IPS-18a (cell line): ENCODE results near the gene JPT2.
A peak's percentile ranks its signal among the peaks of the same experiment; 100 is the strongest.

Source experiments
- H3K27ac ChIP-seq: one replicate; pipeline ENCODE4 v1.5.1; 2013; ENCODE audit warnings: low read length
- H3K27me3 ChIP-seq: one replicate; pipeline ENCODE4 v1.6.1; 2013; ENCODE audit warnings: mild to moderate bottlenecking, low read length; ENCODE audit not compliant: control insufficient read depth, insufficient read depth
- H3K36me3 ChIP-seq: one replicate; pipeline ENCODE4 v1.6.1; 2013; ENCODE audit warnings: low read depth, low read length; ENCODE audit not compliant: control insufficient read depth
- H3K4me1 ChIP-seq: one replicate; pipeline ENCODE4 v1.6.1; 2013; ENCODE audit warnings: low read depth, low read length; ENCODE audit not compliant: control insufficient read depth
- H3K4me3 ChIP-seq: one replicate; pipeline ENCODE4 v1.5.1; 2013; ENCODE audit warnings: low read length
- H3K9ac ChIP-seq: one replicate; pipeline ENCODE4 v1.6.1; 2013; ENCODE audit warnings: mild to moderate bottlenecking, low read length, moderate library complexity
- H3K9me3 ChIP-seq: one replicate; pipeline ENCODE4 v1.6.1; 2013; ENCODE audit warnings: low read depth, low read length; ENCODE audit not compliant: control insufficient read depth

Gene JPT2

DNA sequence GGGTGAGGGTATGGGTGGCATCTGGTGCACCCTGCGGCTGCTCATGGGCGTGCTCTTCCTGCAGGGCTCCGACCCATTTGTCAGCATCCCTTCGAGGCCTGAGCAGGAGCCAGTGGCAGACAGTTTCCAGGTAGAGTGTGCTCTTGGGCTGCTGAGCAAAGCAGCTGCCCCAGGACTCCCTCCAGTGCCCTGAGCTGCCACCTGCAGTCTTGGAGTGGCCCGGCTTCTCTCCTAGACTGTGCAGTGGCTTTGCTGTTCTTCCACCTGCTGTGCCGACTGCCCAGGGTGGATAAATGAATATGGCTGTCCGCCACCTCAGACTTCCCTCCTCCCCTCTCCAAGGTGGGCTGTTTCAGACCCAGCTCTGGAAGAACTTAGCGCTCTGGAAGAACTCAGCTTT, 10.8 kb upstream of the JPT2 start:
- Histone ChIP-seq H3K9ac (no peak overlapping the region), H3K36me3 (peaks cover 80% of the 10 kb centered on the region), H3K27ac (no peak overlapping the region), H3K4me1 (no peaks in the 10 kb centered on the region), H3K4me3 (no peak overlapping the region), H3K9me3 (no peaks in the 10 kb centered on the region), H3K27me3 (no peaks in the 10 kb centered on the region)

DNA sequence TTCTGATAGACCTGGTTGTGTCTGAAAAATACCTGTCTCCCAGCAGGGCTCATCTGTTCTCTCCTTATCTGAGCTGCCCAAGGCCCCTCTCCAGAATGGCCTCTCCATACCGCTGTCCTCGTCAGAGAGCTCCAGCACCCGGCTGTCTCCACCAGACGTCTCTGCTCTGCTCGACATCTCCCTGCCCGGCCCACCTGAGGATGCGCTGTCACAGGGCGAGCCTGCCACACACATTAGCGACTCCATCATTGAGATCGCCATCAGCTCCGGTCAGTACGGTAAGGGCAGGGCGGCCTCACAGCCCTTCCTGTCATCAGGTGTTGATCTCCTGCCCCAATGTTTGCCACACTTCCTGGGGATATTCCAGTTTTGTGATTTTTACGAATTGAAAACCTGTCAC, 10.2 kb upstream of the JPT2 start:
- no peak overlapping the region for H3K4me3 ChIP-seq
- peaks cover 79% of the 10 kb centered on the region for H3K36me3 ChIP-seq
- no peaks in the 10 kb centered on the region for H3K9me3 ChIP-seq
- no peak overlapping the region for H3K9ac ChIP-seq
- H3K27ac ChIP-seq, result no peak overlapping the region
- no peaks in the 10 kb centered on the region for H3K27me3 ChIP-seq
- H3K4me1 ChIP-seq, result no peaks in the 10 kb centered on the region

DNA sequence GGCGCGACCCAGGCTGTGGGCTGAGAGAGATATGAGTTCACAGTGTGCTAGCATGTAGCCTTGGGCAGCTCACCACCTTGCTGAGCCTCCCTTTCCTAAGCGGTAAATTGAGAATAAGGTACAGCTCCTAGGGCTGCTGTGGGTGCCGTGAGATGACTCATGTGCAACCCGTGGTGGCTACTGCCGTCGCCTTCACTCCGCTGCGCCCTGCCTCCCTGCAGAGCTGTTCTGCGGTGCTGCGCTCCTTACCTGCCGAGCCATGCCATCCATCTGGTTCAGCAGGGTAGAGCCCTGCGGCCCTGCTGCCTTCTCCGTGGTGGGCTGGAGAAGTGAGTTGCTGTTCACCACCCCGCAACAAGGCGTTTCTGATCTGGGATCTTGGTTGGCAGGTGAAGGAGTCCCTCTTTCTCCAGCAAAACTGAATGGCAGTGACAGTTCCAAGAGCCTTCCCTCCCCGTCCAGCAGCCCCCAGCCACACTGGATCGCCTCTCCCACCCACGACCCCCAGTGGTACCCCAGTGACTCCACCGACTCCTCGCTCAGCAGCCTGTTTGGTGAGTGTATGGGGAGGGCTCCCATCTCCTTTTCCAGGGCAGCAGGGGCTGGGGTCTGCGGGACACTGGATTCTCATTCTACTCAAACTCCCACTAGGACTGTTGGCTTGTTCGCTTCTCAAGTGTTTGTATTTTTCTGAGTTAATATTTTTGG, 9.3 kb upstream of the JPT2 start:
- Histone ChIP-seq H3K9me3 (no peaks in the 10 kb centered on the region), H3K36me3 (peaks cover 73% of the 10 kb centered on the region), H3K4me1 (no peaks in the 10 kb centered on the region)

DNA sequence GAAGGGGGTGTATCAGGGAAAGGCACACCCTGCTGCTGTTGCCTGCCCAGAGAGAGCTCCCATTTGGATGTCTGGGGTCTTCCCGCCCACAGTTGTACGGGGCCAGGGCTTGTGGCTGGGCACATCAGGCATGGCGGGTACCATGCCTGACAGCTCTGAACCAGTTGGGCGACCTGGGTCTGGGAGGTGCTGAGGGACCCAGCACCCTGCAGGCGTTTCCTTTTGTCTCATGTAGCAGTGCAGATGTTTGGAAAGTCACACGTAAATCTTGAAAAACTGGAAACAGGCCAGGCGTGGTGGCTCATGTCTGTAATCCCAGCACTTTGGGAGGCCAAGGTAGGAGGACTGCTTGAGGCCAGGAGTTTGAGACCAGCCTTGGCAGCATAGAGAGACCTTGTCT, 8.4 kb upstream of the JPT2 start:
- no peaks in the 10 kb centered on the region for H3K27me3 ChIP-seq
- no peaks in the 10 kb centered on the region for H3K9me3 ChIP-seq
- peaks cover 80% of the 10 kb centered on the region for H3K36me3 ChIP-seq
- no peak overlapping the region for H3K4me3 ChIP-seq
- H3K4me1 ChIP-seq, result no peaks in the 10 kb centered on the region
- H3K27ac ChIP-seq, result no peak overlapping the region
- H3K9ac ChIP-seq, result no peak overlapping the region

More for the DNA sequence above, 9.3 kb upstream of the JPT2 start:
- Histone ChIP-seq H3K4me3 (no peak overlapping the region), H3K27ac (no peak overlapping the region), H3K9ac (no peak overlapping the region), H3K27me3 (no peaks in the 10 kb centered on the region)

DNA sequence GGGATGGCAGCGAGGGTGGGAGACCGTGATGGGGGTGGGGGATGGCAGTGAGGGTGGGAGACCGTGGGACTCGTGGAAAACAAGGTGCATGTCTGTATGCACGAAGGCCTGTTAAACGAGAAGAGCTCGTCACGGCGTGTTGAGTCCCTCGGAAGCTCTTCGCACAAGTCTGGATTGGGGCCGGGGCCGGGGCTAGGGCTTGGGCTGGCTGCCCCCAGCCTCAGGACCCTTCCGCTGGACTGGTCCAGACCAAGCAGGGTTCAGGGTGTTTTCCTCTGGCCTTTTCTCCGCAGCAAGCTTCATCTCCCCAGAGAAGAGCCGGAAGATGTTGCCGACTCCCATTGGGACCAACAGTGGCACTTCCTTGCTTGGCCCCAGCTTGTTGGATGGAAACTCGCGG, 7.7 kb upstream of the JPT2 start:
- Histone ChIP-seq H3K27ac (no peak overlapping the region), H3K27me3 (no peaks in the 10 kb centered on the region), H3K4me3 (no peak overlapping the region), H3K36me3 (peaks cover 80% of the 10 kb centered on the region), H3K4me1 (no peaks in the 10 kb centered on the region), H3K9me3 (no peaks in the 10 kb centered on the region), H3K9ac (no peak overlapping the region)

DNA sequence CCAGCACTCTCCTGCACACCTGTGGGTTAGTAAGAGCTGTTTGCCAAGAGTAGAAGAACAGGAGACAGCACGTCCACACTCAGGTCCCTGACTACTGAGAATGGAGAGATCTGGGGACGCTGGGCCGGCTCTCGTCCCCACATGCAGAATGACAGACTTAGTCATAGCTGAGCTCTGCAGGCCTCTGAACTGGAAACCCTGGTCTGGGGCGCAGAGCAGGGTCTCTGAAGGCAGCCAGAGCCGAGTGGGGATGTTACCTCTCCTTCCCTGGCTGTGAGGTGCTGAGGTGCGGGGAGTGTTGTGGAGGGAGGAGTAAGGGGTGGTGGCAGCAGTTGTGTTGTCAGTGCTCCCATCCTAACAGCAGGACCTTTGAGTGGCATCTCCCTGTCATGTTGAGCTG, 7.2 kb upstream of the JPT2 start:
- H3K4me1 ChIP-seq, result no peaks in the 10 kb centered on the region
- H3K4me3 ChIP-seq, result no peak overlapping the region
- H3K27ac ChIP-seq, result no peak overlapping the region
- H3K9ac ChIP-seq, result no peak overlapping the region
- H3K36me3 ChIP-seq, result peaks cover 80% of the 10 kb centered on the region
- H3K9me3 ChIP-seq, result no peaks in the 10 kb centered on the region
- H3K27me3 ChIP-seq, result no peaks in the 10 kb centered on the region

DNA sequence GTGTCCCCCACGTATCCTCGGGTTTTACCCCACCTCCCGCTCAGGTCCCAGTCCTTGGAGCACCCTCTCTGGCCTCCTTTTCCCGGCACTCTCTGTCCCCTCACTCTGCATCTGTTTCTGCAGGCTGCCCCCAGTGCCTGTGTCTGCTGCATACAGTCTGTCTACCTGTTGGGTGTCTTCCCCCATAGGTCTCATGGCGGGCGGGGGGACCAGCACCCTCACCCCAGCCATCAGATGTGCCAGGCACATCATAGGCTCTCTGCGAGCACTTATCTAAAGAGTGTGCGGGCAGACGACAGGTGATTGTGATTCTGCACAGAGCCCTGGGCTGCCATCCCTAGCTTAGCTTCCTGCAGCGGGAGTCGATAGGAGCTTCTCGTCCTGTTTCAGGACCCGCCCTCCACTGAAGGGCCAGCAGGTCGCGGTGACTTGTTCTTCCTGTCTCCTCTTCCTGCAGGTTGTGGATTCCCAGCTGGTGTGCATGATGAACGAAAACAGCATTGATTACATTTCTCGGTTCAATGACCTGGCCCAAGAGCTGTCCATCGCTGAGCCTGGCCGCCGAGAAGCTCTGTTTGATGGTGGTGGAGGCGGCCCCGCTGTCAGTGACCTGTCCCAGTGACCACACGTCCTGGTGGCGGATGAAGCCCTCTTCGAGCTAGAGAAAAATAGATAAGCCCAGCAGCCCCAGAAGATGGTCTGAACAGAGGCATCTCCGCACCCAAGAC, 4.5 kb upstream of the JPT2 start:
- peaks cover 56% of the 10 kb centered on the region for H3K36me3 ChIP-seq
- no peaks in the 10 kb centered on the region for H3K4me1 ChIP-seq
- no peak overlapping the region for H3K27ac ChIP-seq
- no peak overlapping the region for H3K4me3 ChIP-seq
- H3K9ac ChIP-seq, result no peak overlapping the region
- no peaks in the 10 kb centered on the region for H3K9me3 ChIP-seq
- H3K27me3 ChIP-seq, result no peaks in the 10 kb centered on the region

- Histone ChIP-seq H3K9ac (no peak overlapping the region), H3K27me3 (no peaks in the 10 kb centered on the region), H3K9me3 (no peaks in the 10 kb centered on the region), H3K4me3 (no peak overlapping the region), H3K27ac (no peak overlapping the region), H3K4me1 (no peaks in the 10 kb centered on the region), H3K36me3 (peaks cover 49% of the 10 kb centered on the region)
These were observed 3.8 kb upstream of the JPT2 start for GRCh38 chr16:1674306-1674705.

DNA sequence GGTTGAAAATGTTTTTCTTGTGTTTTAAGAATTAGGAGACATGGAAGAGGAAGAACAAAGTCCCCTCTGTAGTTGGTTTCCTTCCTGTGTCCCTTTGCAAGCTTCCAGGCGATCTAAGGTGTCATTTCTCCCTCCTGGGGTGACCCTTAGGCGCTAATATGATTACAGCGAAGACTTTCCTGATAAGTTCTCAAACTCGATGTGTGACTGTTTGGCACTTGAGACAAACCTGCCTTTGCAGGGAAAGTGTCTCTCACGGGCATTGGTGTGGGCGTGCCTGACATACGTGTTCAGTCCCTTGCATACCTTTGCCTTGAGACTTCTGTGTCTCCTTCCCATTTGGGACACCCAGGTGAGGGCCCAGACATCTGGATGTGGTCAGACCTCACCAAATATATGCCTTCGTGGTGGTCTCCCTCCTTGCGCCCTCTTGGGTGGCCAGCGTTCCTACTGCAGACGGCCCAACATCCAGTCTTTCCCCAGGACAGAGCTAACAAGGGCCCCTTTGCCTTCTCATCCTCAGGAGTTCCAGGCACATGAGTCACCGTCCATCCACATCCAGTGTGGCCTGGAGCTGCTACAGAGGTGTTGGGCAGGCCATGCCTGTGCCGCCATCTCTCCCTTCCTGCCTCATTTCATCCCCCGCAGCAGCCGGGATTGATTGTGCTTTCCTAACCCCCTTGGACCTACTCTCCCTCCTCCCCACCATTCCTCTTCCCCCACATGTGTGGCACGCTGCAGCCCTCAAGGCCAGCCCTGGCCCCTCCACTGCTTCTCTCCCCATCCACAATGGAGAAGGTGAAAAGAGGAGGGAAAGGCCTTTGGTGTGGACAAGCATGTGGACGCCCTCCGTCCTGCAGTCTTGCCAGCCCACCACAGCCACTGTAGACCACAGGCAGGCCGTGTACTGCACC, 3.1 kb upstream of the JPT2 start:
- Histone ChIP-seq H3K36me3 (peaks cover 45% of the 10 kb centered on the region), H3K27ac (no peak overlapping the region), H3K27me3 (no peaks in the 10 kb centered on the region)

DNA sequence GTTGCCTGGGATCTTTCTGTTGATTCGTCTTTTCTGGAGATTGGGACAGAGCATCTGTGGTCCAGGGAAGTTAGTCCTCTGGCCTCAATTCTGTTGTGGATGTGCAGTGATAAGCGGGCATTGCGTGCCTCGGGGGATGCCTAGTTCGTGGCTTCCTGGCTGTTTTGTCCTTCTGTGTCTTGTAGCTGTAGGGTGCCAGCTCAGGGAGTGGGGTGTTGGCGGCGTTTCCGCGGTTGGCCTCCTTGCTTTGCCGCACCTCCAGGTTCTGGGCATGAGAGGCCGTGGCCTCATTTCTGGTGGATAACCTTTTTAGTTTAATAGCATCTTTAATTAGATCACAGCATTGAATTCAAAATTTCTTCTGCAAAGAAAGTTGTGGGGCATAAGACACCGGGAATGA, 1.4 kb upstream of the JPT2 start:
- Histone ChIP-seq H3K9me3 (no peaks in the 10 kb centered on the region), H3K27me3 (no peaks in the 10 kb centered on the region), H3K27ac (no peak overlapping the region), H3K4me3 (no peak overlapping the region), H3K9ac (no peak overlapping the region), H3K4me1 (no peaks in the 10 kb centered on the region), H3K36me3 (peaks cover 32% of the 10 kb centered on the region)

More for the DNA sequence above, 3.1 kb upstream of the JPT2 start:
- H3K9ac ChIP-seq, result no peak overlapping the region
- no peaks in the 10 kb centered on the region for H3K9me3 ChIP-seq
- H3K4me1 ChIP-seq, result no peaks in the 10 kb centered on the region
- H3K4me3 ChIP-seq, result no peak overlapping the region

DNA sequence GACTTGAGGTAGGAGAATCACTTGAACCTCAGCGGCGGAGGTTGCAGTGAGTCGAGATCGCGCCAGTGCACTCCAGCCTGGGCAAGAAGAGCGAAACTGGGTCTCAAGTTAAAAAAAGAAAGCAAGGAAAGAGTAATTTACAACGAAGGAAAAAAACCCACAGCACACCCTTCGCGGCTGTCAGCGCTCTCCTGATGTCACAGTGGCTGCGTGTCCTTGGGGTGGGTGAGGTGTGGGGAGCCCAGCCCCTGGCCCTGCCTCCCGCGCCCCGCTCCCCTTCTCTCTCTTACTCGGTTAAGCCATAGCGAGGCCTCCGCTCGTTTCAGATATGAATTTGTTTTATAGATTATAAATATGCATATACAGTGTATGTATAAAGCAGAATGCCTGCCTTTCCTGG, 740 bp upstream of the JPT2 start:
- H3K9ac ChIP-seq, result no peak overlapping the region
- peaks cover 27% of the 10 kb centered on the region for H3K36me3 ChIP-seq
- no peaks in the 10 kb centered on the region for H3K27me3 ChIP-seq
- no peak overlapping the region for H3K27ac ChIP-seq
- H3K9me3 ChIP-seq, result no peaks in the 10 kb centered on the region
- H3K4me3 ChIP-seq, result peak overlapping the region; percentile 46
- no peaks in the 10 kb centered on the region for H3K4me1 ChIP-seq
